Mammary epithelial cell (primary cell): ENCODE data around the gene RET.

Experiments used
- EZH2 ChIP-seq: IDR thresholded peaks from 2 replicates; pipeline ENCODE4 v1.6.1; 2012; ENCODE audit warnings: low read length, inconsistent platforms, borderline replicate concordance
- TF ChIP-seq, protein P1 (sequence below), 2 donors: IDR thresholded peaks in 1 of 2; conservative IDR thresholded peaks in 1 of 2; 2 replicates each; pipeline ENCODE4 v1.5.1; 2011 to 2012; ENCODE audit warnings: inconsistent platforms in 2 of 2, low read length in 2 of 2, mild to moderate bottlenecking in 2 of 2, control low read depth in 1 of 2, low read depth in 1 of 2; ENCODE audit not compliant: insufficient read depth in 1 of 2; ENCODE audit errors: extremely low read depth in 1 of 2

DNA sequence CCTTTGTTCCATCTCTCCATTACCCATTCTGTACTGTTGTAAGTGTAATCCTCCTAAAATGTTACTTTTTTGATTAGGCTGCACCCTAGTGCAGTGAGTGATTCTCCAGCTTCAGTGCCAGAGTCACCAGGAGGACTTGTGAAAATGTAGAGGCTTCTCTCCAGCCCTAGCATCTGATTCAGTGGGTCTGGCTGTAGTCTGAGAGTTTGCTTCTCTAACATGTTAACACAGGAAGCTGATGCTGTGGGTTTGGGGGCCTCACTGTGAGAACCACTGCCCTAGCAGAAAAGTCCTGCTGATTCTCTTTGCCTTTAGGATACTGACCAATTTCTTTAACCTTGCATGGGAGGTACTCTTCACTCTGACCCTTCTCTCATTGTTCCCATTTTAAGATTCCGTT lies 85.7 kb downstream of the RET start:
- TF ChIP-seq EZH2, result no peak
- TF ChIP-seq, protein P1, sequence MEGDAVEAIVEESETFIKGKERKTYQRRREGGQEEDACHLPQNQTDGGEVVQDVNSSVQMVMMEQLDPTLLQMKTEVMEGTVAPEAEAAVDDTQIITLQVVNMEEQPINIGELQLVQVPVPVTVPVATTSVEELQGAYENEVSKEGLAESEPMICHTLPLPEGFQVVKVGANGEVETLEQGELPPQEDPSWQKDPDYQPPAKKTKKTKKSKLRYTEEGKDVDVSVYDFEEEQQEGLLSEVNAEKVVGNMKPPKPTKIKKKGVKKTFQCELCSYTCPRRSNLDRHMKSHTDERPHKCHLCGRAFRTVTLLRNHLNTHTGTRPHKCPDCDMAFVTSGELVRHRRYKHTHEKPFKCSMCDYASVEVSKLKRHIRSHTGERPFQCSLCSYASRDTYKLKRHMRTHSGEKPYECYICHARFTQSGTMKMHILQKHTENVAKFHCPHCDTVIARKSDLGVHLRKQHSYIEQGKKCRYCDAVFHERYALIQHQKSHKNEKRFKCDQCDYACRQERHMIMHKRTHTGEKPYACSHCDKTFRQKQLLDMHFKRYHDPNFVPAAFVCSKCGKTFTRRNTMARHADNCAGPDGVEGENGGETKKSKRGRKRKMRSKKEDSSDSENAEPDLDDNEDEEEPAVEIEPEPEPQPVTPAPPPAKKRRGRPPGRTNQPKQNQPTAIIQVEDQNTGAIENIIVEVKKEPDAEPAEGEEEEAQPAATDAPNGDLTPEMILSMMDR (conservative IDR thresholded peaks at IDR 0.05 in 1 of 2, IDR thresholded peaks at IDR 0.05 in 1 of 2; ENCODE audit: extremely low read depth in 1 of 2, insufficient read depth in 1 of 2, low read depth in 1 of 2, low read length in 2 of 2), result no peak
